HG02678 (cell line): ENCODE measurements around the gene STUB1.

Experiments used
- ATAC-seq: cut with Tn5 transposase; IDR thresholded peaks from one replicate; pipeline ENCODE4 v1.9.1; 2021; ENCODE audit warnings: mild to moderate bottlenecking, moderate library complexity; ENCODE audit not compliant: unreplicated experiment

The STUB1 gene

GRCh38 chr16:722835-723633, 42.8 kb downstream of the STUB1 start:
- no peak for ATAC-seq

GRCh38 chr16:723695-724094, 43.5 kb downstream of the STUB1 start:
- ATAC-seq = no peak

GRCh38 chr16:724188-725040, 44.2 kb downstream of the STUB1 start:
- no peak for ATAC-seq

DNA sequence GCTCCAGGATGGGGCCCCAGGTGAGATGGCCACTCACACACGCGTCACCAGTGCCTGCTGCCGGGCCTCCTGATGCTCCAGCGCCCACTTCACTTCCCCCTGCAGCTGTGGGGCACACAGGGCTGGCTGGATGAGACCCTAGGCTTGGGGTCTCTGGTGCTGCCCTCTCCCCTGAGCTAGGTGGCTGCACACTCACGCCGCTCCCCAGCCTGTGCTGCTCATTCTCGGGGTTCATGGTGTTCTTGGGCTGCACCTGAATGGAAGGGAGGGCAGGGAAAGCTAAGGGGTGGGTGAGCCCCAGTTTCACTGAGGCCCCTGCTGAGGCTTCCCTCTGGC, 44.8 kb downstream of the STUB1 start:
- ATAC-seq = no peak

DNA sequence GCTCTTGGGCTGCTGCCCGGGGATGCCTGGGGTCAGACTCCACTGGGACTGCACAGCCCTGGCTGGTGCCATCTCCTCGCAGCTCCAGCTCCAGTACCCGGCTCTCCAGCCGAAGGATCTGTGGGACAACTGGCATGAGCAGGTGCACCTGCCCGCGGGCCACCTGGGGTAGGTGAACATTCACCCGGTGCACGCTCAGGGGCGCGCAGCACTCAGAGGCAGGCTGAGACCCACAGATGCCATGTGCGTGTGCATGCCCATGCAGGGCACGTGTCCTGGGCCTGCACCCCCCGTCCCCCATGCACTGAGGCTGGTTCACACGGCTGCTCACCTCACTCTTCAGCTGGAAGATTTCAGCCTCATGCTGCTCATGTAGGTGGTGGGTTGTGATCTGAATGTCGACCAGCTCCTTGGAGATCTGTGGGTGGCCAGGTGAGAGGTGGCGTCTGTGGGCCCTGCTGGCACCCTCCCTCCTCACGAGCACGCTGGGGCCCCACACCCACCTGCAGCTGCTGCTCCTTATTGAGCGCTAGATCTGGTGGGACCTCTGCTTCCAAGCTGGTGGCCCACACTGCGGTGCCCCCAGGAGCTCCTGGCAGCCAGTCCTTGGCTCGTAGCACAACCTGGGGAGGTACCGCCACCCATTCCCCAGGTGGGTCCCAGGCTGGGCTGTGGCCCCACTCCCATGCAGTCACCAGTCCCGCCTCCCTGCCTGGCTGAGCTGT, 45.4 kb downstream of the STUB1 start:
- ATAC-seq = no peak

GRCh38 chr16:726188-726437, 45.9 kb downstream of the STUB1 start:
- no peak for ATAC-seq

GRCh38 chr16:726438-727290, 46.5 kb downstream of the STUB1 start, which contains the start of the genes CCDC78 and HAGHL:
CCDC78 (minus strand) TSS chr16:726443; CDS start chr16:726367, 76 bp downstream.
HAGHL (plus strand) TSS chr16:727106; CDS start chr16:727510, 404 bp downstream.
- ATAC-seq = peak; percentile 42

DNA sequence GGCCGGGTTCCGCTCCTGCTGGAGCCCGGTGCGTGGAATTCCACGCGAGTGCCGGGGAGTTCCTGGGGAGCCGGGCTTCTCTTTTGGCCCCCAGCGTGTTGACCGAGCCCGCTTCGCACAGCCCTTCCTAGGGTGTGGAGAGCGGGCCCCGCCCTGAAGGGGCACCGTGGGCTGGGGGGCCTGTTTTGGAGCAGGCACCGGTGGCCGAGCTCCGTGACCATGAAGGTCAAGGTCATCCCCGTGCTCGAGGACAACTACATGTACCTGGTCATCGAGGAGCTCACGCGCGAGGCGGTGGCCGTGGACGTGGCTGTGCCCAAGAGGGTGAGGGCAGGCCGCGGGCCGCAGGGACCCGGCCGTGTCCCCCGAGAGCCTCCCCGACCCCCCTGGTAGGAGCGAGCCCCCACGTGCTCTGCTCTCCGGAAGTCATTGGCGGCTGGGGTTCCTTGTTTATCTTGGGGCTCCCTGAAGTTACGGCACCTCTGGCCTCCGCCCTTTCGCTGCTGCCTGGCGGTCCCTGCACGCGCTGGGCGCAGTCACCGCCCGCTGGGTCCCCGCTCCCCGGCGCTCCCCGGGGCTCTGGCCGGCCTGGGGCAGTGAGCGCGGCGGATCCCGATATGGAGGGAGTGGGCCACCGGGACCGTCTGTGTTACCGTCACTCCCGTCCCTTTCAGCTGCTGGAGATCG, 47.2 kb downstream of the STUB1 start:
- peak; percentile 7 for ATAC-seq

DNA sequence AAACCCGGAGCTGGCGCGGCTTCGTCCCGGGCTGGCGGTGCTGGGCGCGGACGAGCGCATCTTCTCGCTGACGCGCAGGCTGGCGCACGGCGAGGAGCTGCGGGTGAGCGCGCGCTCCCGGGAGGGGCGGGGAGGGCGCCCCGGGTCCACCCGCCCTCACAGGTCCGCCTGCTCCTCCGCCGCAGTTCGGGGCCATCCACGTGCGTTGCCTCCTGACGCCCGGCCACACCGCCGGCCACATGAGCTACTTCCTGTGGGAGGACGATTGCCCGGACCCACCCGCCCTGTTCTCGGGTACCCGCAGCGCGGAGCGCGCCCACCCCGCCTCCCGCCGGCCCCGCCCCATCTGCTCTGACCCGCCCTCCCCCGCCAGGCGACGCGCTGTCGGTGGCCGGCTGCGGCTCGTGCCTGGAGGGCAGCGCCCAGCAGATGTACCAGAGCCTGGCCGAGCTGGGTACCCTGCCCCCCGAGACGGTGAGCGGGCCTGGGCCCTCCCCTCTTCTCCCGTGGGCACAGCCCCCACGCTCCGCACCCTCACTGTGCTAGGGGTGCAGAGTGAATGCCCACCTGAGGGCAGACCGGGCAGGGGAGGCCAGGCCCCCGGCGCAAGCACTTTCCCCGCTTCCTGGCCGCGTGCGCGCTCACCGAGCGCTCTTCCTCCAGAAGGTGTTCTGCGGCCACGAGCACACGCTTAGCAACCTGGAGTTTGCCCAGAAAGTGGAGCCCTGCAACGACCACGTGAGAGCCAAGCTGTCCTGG, 48.1 kb downstream of the STUB1 start:
- peak; percentile 31 for ATAC-seq

DNA sequence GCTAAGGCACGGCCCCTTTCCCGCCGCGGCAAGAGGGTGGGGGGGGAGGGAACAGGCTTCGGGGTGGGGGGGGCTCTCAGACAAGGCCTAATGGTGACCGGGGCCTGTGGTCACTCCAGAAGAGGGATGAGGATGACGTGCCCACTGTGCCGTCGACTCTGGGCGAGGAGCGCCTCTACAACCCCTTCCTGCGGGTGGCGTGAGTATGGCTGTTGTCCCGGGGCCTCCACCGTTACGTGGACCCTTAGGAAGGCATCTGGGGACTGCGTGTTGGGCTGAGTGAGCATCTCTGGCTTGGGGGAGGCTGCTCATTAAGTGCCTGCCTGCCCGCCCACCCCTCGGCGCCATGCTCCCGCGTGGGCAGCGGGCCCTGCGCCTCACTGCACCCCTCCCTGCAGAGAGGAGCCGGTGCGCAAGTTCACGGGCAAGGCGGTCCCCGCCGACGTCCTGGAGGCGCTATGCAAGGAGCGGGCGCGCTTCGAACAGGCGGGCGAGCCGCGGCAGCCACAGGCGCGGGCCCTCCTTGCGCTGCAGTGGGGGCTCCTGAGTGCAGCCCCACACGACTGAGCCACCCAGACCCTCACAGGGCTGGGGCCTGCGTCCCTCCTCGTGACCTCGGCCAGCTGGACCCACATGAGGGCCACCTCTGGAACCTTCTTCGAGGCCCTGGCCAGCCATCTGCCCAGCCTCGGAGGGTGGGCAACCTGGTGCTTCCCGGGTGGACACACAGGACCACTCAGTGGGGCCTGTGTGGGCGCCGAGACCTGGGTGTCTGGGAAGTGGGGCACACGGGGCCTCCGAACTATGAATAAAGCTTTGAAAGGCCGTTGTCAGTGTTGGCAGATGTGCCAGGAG, 48.9 kb downstream of the STUB1 start:
- no peak for ATAC-seq

- no peak for ATAC-seq
These were observed 49.8 kb downstream of the STUB1 start for GRCh38 chr16:729768-730665.

DNA sequence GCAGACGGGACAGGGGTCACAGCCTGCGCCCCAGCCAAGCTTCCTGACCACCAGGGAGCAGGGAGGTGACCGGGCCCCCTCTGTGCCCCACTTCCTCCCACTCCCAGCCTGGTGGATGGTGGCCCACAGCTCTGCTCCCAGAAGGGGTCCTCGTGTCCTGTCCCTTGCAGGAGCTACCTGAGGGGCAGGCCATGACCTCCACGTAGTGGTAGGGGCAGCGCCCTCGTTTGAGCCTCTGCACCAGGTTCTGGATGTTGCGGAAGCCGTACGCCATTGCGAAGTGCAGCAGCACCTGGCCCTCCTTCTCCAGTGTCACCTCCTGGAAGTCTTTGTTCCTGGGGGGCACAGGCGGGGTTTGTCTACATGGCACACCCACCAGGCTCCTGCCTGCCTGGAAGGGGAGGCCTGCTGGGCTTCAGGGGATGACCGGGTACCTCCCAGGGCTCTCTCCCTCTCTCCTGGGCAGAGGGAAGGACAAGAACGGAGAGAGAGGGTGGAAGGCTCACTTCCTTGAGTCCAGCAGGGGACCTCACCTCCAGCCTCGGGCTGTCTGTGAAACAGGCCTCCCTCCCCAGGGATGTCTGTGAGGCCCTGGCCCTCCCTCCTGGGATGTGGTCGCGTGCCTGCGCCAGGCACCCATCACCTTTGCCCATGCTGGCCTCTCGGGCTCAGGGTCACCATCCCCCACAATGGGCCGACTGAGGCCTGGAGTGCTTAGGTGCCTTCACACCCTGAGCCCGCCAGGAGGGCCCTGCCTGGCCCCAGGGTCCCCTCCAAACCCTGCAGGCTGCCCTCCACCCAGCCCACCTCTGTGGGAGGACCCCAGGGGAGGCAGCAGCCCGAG, 50.7 kb downstream of the STUB1 start:
- ATAC-seq = no peak

GRCh38 chr16:732332-732731, 52.1 kb downstream of the STUB1 start:
- no peak for ATAC-seq
